Stromal cell of bone marrow (primary cell): ENCODE measurements around the gene RAI14.

Source experiments
- DNase-seq: peaks from one replicate; pipeline ENCODE4 v3.0.0-alpha.2; 2012; ENCODE audit warnings: low read depth

Gene RAI14

DNA sequence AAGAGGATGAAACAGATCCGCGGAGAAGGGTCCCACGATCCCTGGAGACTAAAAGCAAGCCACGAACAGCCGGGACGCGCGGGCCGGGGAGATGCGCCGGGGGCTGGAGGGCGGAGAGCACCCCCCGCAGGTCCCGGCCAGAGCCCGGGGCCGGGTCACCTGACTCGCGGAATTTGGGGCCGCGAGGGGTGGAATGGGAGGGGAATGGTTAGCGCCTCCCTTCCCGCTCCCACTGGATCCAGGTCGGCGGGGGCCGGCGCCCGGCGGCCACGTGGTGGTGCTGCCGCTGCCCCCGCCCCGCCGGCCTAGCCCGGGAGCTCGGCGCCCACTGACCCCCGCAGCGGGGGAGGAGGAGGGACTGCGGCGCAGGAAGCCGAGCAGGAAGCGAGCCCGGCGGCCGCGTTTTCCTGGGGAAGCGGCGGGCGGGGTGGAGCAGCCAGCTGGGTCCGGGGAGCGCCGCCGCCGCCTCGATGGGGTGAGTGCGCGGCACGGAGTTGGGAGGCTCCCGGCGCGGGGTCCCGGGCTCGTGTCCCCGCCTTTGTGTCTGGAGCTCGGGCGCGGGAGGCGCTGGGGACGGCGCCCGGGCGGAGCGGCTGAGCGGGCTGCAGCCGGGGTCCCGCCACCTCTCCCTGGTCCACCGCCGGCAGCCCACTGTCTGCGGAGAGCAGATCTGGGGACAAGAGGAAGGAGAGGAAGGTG is at the start of gene RAI14:
Gene RAI14 (plus strand): TSS at position 328 of the 699 bp plus-strand sequence. CDS start 30,592 bp downstream, outside the sequence.
- DNase-seq = peak; percentile 72

DNA sequence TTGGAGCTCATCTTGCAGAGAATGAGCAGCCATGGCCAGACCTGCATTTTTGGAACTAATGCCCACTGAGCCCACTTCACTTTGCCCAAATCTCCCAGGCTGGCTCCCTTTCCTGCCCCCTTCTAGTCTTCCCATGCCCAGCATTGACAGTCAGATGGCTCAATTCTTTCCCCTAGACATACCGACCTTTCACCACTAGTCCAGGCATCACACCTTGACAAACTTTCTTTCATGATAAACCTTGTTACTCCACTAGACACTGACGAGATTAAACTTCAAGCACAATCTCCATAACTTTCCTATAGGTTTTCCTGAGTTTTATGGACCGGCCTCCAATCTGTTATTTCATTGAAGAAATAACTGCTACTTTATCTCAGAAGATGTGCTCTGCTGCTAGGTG is 47.8 kb upstream of the RAI14 start:
- no peak for DNase-seq

GRCh38 chr5:34608859-34609648 is 47.1 kb upstream of the RAI14 start:
- DNase-seq = peak; percentile 86

GRCh38 chr5:34609951-34610441 is 46.1 kb upstream of the RAI14 start:
- DNase-seq = no peak

DNA sequence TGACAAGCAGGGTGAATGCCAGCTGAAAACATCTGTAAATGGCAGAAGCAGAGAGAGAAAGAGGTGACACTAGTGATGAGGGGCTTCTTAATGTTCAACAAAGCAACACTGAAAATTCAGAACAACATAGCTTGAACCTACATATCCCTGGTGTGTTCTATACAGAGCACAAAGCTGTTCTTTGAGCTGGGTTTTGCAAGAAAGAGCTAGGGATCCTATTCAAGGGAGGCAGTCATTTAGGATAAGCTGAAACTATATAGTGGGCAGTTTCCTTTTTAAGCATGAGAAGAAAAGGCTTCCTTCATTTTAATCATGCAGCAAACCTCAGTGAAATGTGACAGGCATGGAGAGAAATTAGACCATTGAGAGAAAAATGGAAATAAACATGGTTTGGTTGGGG is 45.6 kb upstream of the RAI14 start:
- no peak for DNase-seq

DNA sequence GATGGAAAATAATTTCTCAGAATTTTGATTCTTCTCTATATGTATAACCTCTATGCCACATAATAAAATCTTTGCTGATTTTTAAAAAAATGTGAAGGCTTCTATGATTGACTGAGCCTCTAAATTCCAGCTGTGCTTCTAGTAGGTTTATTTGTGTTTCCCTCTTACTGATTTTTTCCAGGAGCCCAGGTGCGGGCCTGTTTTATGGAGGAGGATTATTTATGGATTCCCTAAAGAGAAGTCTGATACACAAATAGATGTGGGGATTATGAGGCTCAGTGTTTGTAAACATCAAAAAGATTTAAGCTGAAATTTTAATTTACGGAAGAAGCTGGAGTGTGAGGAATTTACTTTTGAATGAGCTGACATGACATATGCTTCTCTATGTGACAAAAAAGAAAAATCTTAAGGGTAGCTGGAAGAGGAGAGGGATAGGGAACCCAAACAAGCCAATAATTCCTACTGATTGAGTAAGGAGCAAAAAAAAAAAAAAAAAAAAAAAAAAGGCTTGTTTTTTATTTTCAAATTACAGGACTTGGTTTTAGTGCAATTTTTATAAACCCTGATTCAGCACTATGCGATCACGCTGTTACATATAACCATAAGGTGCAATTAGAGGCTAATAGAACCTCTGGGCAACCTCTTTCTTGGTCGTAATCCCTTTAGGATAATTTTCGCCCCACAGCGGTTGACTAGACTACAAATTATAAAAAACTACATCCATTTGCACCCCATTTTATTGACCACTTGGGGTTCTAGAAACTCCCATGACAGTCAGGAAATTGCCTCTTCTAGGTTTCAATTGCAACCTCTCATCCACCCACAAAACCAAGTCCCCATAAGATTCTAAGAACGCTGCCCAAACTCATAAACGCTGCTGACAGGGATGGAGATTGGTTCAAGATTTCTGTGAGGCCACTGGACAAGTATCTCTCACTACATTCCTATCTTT is 44.4 kb upstream of the RAI14 start:
- DNase-seq = no peak

- no peak for DNase-seq
Observed at GRCh38 chr5:34616651-34617050, 39.5 kb upstream of the RAI14 start.

GRCh38 chr5:34618371-34619065 is 37.6 kb upstream of the RAI14 start:
- DNase-seq = no peak

GRCh38 chr5:34620185-34620584 is 35.9 kb upstream of the RAI14 start:
- DNase-seq = peak; percentile 43

- DNase-seq = no peak
Observed at GRCh38 chr5:34621277-34622097, 34.6 kb upstream of the RAI14 start.

- DNase-seq = no peak
Observed at GRCh38 chr5:34622098-34622400, 34.1 kb upstream of the RAI14 start.

DNA sequence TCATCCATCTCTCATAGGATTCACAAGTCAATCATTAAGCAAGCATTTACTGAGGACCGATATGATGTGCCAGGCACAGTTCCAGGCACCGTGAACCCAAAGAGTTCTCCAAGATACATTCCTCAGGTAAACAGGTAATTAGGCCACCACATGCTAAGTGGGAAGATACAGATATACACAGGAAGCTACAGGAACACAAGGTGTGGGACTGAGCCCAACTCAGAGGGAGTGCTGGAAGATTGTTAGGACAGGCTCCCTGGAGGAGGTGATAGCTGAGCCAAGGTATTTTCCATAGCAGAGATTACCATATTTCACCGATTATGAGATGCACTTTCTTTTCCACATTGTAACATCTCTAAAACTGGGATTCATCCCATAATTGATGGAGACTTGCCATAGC is 31.4 kb upstream of the RAI14 start:
- DNase-seq = no peak

GRCh38 chr5:34625246-34625645 is 30.9 kb upstream of the RAI14 start:
- no peak for DNase-seq

DNA sequence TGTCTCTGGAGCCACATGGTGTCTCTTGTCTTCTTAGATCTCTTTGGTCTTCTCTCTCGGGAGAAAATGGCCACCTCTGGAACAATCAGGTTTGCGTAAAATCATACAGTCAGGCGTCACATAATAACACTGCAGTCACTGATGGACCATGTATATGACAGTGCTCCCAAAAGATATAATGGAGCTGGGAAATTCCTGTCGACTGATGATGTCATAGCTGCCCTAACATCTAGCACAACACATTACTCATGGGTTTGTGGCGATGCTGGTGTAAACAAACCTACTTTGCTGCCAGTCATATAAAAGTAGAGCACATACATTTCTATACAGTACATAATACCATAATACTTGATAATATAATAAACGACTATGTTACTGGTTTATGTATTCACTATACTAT is 30.1 kb upstream of the RAI14 start:
- no peak for DNase-seq

DNA sequence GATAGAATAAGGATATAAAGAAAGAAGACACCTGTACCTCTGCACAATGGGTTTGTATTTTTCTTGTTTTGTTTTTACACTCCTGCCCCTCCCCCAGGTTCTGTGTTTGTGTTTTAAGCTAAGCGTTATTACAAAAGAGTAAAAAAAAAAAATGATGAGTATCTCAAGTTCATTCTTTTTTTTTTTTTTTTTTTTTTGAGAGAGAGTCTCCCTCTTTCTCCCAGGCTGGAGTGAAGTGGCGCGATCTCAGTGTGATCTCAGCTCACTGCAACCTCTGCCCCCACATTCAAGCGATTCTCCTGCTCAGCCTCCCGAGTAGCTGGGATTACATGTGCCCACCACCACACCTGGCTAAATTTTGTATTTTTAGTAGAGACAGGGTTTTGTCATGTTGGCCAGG is 29.4 kb upstream of the RAI14 start:
- DNase-seq = no peak

DNA sequence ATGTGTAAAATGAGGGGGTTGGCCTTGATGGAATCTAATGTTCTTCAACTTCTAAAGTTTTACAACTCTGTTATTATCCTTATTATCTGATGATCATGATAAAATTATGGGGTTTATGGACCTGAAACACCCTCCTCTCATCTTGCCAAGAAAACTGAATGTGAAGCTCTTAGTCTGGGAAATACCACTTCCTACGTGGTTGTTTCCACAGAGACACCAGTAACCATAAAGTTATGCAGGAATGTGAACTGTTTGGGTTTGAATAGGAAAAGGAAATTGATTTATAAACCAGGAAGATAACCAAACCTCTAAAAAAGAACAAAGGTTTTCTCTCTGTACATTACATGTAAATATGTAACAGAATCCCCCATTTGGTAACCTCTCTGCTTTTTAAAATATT is 28.3 kb upstream of the RAI14 start:
- DNase-seq = no peak

DNA sequence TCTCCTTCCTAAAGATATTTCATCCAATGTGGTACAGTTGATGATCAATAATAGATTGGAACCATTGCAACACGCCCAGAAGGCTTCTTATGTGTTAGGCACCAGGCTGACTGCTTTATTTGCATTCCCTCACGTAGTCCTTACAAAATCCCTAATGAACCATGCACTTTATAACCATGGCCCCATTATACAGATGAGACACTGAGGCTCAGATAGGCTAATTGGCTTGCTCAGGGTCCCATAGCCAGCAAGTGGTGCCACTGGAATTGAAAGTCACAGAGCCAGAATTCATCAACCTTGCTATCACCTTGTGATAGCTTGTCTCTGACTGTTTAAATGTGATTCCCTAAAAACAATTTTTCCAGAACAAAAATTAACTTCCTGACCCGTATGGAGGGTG is 27.8 kb upstream of the RAI14 start:
- DNase-seq = no peak

DNA sequence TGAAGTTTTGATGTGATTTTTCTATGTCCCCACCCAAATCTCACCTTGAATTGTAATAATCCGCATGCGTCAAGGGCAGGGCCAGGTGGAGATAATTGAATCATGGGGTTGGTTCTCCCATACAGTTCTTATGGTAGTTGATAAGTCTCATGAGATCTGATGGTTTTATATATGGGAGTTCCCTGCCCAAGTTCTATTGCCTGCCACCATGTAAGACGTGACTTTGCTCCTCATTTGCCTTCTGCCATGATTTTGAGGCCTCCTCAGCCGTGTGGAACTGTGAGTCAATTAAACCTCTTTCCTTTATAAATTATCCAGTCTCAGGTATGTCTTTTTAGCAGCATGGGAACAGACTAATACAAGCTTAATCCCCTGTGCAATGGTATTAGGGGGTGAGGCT is 25.5 kb upstream of the RAI14 start:
- no peak for DNase-seq

GRCh38 chr5:34632807-34633422 is 23.2 kb upstream of the RAI14 start:
- no peak for DNase-seq

DNA sequence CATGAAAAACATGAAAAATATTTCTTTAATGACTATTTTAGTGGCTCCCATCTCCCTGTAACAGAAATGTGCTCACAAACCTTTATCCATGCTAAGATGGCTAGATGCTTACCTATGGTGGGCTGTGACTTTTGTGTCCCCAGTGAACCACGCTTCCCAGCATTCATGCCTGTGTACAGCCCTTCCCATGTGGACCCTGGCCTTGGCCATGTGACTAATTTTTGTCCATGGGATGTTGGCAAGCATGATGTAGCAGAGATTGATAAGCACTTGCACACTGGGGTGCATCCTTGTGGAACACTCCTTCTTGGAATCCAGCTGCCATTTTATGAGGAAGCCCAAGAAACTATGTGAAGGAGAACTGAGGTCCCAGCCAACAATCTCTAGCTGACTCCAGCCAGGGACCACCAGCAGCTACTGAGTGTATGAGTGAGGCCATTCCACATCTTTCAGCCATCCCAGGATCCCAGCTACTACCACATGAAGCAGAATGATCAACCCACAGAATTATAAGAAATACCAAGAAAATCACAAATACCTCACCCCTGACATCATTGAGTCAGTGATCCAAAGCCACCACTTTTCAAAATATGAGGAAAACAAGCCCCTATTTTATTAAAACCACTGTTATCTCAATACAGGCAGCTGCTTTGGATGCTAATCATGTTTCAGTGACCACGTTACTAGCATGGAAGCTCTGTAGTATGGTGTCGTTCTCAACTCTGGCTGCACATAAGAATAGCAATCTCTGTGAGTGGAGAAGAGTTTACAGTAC is 16.1 kb upstream of the RAI14 start:
- DNase-seq = no peak
